Mammary epithelial cell (primary cell): ENCODE measurements around the gene KIRREL3.

Source experiments
- CTCF ChIP-seq, 2 donors: IDR thresholded peaks in 1 of 2; conservative IDR thresholded peaks in 1 of 2; 2 replicates each; pipeline ENCODE4 v1.5.1; 2011 to 2012; ENCODE audit warnings: inconsistent platforms in 2 of 2, low read length in 2 of 2, mild to moderate bottlenecking in 2 of 2, control low read depth in 1 of 2, low read depth in 1 of 2; ENCODE audit not compliant: insufficient read depth in 1 of 2; ENCODE audit errors: extremely low read depth in 1 of 2
- EZH2 ChIP-seq: IDR thresholded peaks from 2 replicates; pipeline ENCODE4 v1.6.1; 2012; ENCODE audit warnings: low read length, inconsistent platforms, borderline replicate concordance

DNA sequence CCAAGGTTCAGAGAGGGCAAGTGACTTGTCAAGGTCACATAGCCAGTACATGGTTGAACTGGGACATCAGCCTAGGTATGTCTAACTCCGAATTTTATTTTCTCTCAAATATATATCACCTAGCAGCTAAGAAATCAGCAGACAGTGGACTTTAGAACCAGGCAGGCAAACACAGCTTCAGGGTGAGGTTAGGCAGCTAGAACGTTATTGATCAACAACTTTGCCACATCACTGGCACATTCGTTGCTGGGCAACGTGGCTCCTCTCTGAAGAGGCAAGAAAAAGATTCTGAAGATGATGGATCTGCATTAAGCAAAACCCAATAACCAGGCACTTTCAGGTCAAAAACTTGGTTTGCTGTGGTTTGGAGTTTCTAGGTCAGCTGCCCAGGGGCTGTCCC lies 258.0 kb downstream of the KIRREL3 start:
- TF ChIP-seq CTCF (conservative IDR thresholded peaks at IDR 0.05 in 1 of 2, IDR thresholded peaks at IDR 0.05 in 1 of 2; ENCODE audit: extremely low read depth in 1 of 2, insufficient read depth in 1 of 2, low read depth in 1 of 2, low read length in 2 of 2) (no peak), EZH2 (no peak)
